ENCODE data around the gene NT5DC2. TPM values are rescaled to one million over a fixed set of nuclear protein-coding genes. Genes with fewer than 3 reads are reported as not detected.

The NT5DC2 gene
- total and polyA plus RNA-seq, 10 of the 15 experiments (the other 5 are each of a cell fraction or from before 2014, with no cell fraction given): 21.6 to 135 (median 66.8) TPM

GRCh38 chr3:52527732-52528585, 5.7 kb downstream of the NT5DC2 start:
- ChIA-PET CTCF (no interaction called here), POLR2A (interaction anchor here (0.6 to 1.5 kb wide), 2 partner anchors 11 to 40 kb away, joined by 5 read pairs; no protein-coding TSS in a partner anchor), SMC1A (ENCODE audit: uncharacterized antibody, unreplicated experiment) (no interaction called here), RAD21 (ENCODE audit: unreplicated experiment) (no interaction called here)
- BruUV-seq (replicated peaks): no TSS peak
- intact Hi-C loops (cut with micrococcal nuclease; ENCODE audit: unreplicated experiment) (no loop called here), in situ Hi-C loops (cut with MboI) (no loop called here)
- Histone ChIP-seq H4K20me1 (ENCODE audit: control insufficient read depth, insufficient read depth) (no peaks in the 10 kb centered on the region), H3K9me3 (replicated peaks; ENCODE audit: control insufficient read depth, insufficient read depth, low read length) (no peaks in the 10 kb centered on the region), H3K79me2 (ENCODE audit: control insufficient read depth, insufficient read depth, low read length) (peaks cover 22% of the 10 kb centered on the region), H3K4me2 (ENCODE audit: control insufficient read depth, insufficient read depth) (no peak overlapping the region), H3K27me3 (replicated peaks in 1 of 2; ENCODE audit: control insufficient read depth in 2 of 2, insufficient read depth in 2 of 2, low read length in 1 of 2) (no peaks in the 10 kb centered on the region), H3K4me3 (no peak overlapping the region), H3K4me1 (ENCODE audit: control insufficient read depth, insufficient read depth, low read length) (peaks cover 6% of the 10 kb centered on the region), H3K9ac (ENCODE audit: control insufficient read depth, insufficient read depth, low read length) (no peak overlapping the region), H3K27ac (ENCODE audit: control insufficient read depth, insufficient read depth) (no peak overlapping the region), H3K36me3 (ENCODE audit: control insufficient read depth in 2 of 2, insufficient read depth in 2 of 2, low read length in 1 of 2) (peaks cover 0 to 15% of the 10 kb centered on the region in 2 experiments; a peak in 2 of 4 replicates), H2AFZ (ENCODE audit: control insufficient read depth, low read depth, low read length) (no peak overlapping the region)
- FAIRE-seq: no peak
- DNase-seq (ENCODE audit: low read depth, low spot score): no peak
- 96% methylated on average over 18 of the region's 18 CpGs for WGBS (ENCODE audit: insufficient coverage, insufficient replicate concordance, low lambda C conversion rate, missing lambda C conversion rate)
- no peak for ATAC-seq
- TF ChIP-seq EZH2 (IDR thresholded peaks at IDR 0.05; ENCODE audit: borderline replicate concordance, control insufficient read depth, low read depth, low read length): no peak
- no peak for TF ChIP-seq YBX1 (IDR thresholded peaks at IDR 0.05)
- no peak for TF ChIP-seq NR2F1 (conservative IDR thresholded peaks at IDR 0.05)
- TF ChIP-seq NFYB (IDR thresholded peaks at IDR 0.05; ENCODE audit: insufficient read depth, low read depth, low read length): no peak
- TF ChIP-seq MEF2B (IDR thresholded peaks at IDR 0.05; ENCODE audit: partially characterized antibody, poor library complexity, severe bottlenecking): no peak
- TF ChIP-seq TCF12 (IDR thresholded peaks at IDR 0.05; ENCODE audit: low read depth, low read length): no peak
- TF ChIP-seq PAX8 (IDR thresholded peaks at IDR 0.05): no peak
- no peak for TF ChIP-seq CBX5 (IDR thresholded peaks at IDR 0.05; ENCODE audit: low read depth)
- TF ChIP-seq SIN3A (IDR thresholded peaks at IDR 0.05; ENCODE audit: low read depth, low read length): no peak
- TF ChIP-seq BRCA1 (IDR thresholded peaks at IDR 0.05; ENCODE audit: low read depth, low read length): no peak
- no peak for TF ChIP-seq HDAC2 (IDR thresholded peaks at IDR 0.05)
- TF ChIP-seq, protein P1, sequence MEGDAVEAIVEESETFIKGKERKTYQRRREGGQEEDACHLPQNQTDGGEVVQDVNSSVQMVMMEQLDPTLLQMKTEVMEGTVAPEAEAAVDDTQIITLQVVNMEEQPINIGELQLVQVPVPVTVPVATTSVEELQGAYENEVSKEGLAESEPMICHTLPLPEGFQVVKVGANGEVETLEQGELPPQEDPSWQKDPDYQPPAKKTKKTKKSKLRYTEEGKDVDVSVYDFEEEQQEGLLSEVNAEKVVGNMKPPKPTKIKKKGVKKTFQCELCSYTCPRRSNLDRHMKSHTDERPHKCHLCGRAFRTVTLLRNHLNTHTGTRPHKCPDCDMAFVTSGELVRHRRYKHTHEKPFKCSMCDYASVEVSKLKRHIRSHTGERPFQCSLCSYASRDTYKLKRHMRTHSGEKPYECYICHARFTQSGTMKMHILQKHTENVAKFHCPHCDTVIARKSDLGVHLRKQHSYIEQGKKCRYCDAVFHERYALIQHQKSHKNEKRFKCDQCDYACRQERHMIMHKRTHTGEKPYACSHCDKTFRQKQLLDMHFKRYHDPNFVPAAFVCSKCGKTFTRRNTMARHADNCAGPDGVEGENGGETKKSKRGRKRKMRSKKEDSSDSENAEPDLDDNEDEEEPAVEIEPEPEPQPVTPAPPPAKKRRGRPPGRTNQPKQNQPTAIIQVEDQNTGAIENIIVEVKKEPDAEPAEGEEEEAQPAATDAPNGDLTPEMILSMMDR (IDR thresholded peaks at IDR 0.05 in 2 of 3, conservative IDR thresholded peaks at IDR 0.05 in 1 of 3; ENCODE audit: control insufficient read depth in 2 of 3, extremely low read depth in 1 of 3, insufficient read depth in 1 of 3, low read depth in 3 of 3, low read length in 3 of 3): no peak
- no peak for TF ChIP-seq GABPA (IDR thresholded peaks at IDR 0.05; ENCODE audit: low read depth)
- TF ChIP-seq RB1 (IDR thresholded peaks at IDR 0.05; ENCODE audit: borderline replicate concordance): no peak
- no peak for TF ChIP-seq SRF (IDR thresholded peaks at IDR 0.05; ENCODE audit: low read depth in 2 of 2, low read length in 2 of 2)
- no peak for TF ChIP-seq USF2 (IDR thresholded peaks at IDR 0.05; ENCODE audit: borderline replicate concordance, low read depth, low read length)
- TF ChIP-seq ZBED1 (IDR thresholded peaks at IDR 0.05; ENCODE audit: borderline replicate concordance): no peak
- no peak for TF ChIP-seq ZNF207 (IDR thresholded peaks at IDR 0.05; ENCODE audit: borderline replicate concordance)
